ENCODE measurements around the gene MYO18B.

- TF ChIP-seq CTCF (conservative IDR thresholded peaks at IDR 0.05 in 1 of 2, IDR thresholded peaks at IDR 0.05 in 1 of 2; ENCODE audit: extremely low read depth in 1 of 2, insufficient read depth in 1 of 2, low read depth in 1 of 2, low read length in 2 of 2) (no peak), EZH2 (IDR thresholded peaks at IDR 0.05; ENCODE audit: borderline replicate concordance, low read length) (no peak)
Measured at GRCh38 chr22:25709758-25710157, 32.2 kb upstream of the MYO18B start.

Measured in mammary epithelial cell (primary cell).